ENCODE measurements around the gene EIF4G3.

GRCh38 chr1:21118167-21118566 is 58.5 kb downstream of the EIF4G3 start:
- TF ChIP-seq EP300 (IDR thresholded peaks at IDR 0.05; ENCODE audit: borderline replicate concordance in 1 of 2, low read depth in 1 of 2, low read length in 1 of 2) (no peak), CTCF (IDR thresholded peaks at IDR 0.05) (no peak)
